NT2/D1 (cell line): ENCODE measurements around the gene S100PBP.

Source experiments
- SUZ12 ChIP-seq: IDR thresholded peaks from 2 replicates; pipeline ENCODE4 v1.6.1; 2011; ENCODE audit not compliant: insufficient read length, insufficient read depth; ENCODE audit errors: extremely low read depth
- YY1 ChIP-seq: IDR thresholded peaks from 2 replicates; pipeline ENCODE4 v1.6.1; 2011; ENCODE audit not compliant: insufficient read length, insufficient read depth
- ZNF274 ChIP-seq: IDR thresholded peaks from 2 replicates; pipeline ENCODE4 v1.6.1; 2011; ENCODE audit warnings: mild to moderate bottlenecking, low read depth, low read length

GRCh38 chr1:32810358-32810757 is 7.1 kb upstream of the S100PBP start:
- no peak for TF ChIP-seq YY1
- no peak for TF ChIP-seq ZNF274
- no peak for TF ChIP-seq SUZ12
